Smooth muscle cell (in vitro differentiated cells): ENCODE results near the gene DHCR7. TPM values are rescaled to one million over a fixed set of nuclear protein-coding genes. Genes with fewer than 3 reads are reported as not detected.

Experiments
- DNase-seq: peaks from one replicate; lab custom pipeline; 2025; ENCODE audit not compliant: unreplicated experiment; lab: John Stamatoyannopoulos, UW
- H2AFZ ChIP-seq: fragments of 200-600 bp; sonication (generic); 2 replicates; pipeline ENCODE4 v1.6.0; 2016; ENCODE audit warnings: antibody characterized with exemption, low read depth, mild to moderate bottlenecking
- H3F3A ChIP-seq: fragments of 200-600 bp; sonication (generic); 2 replicates; pipeline ENCODE4 v1.6.0; 2017; ENCODE audit warnings: antibody characterized with exemption, low read depth
- H3K27ac ChIP-seq: fragments of 200-600 bp; sonication (generic); 2 replicates; pipeline ENCODE4 v1.5.1; 2016; ENCODE audit warnings: low read depth, mild to moderate bottlenecking
- H3K27me3 ChIP-seq: fragments of 200-600 bp; sonication (generic); 2 replicates; pipeline ENCODE4 v1.6.1; 2016; ENCODE audit warnings: low read depth, mild to moderate bottlenecking
- H3K36me3 ChIP-seq: fragments of 200-600 bp; sonication (generic); 2 replicates; pipeline ENCODE4 v1.5.1; 2016; ENCODE audit warnings: low read depth
- H3K4me1 ChIP-seq: fragments of 200-600 bp; sonication (generic); 2 replicates; pipeline ENCODE4 v1.5.1; 2016; ENCODE audit warnings: low read depth
- H3K4me2 ChIP-seq: fragments of 200-600 bp; sonication (generic); 2 replicates; pipeline ENCODE4 v1.6.0; 2016; ENCODE audit warnings: mild to moderate bottlenecking
- H3K4me3 ChIP-seq: fragments of 200-600 bp; sonication (generic); 2 replicates; pipeline ENCODE4 v1.5.1; 2016; ENCODE audit warnings: mild to moderate bottlenecking
- H3K79me2 ChIP-seq: fragments of 200-600 bp; sonication (generic); 2 replicates; pipeline ENCODE4 v1.6.0; 2016; ENCODE audit warnings: low read depth, mild to moderate bottlenecking
- H3K9ac ChIP-seq: fragments of 200-600 bp; sonication (generic); 2 replicates; pipeline ENCODE4 v1.6.0; 2016; ENCODE audit warnings: low read depth
- H3K9me3 ChIP-seq: fragments of 200-600 bp; sonication (generic); replicated peaks from 2 replicates; pipeline ENCODE4 v1.5.1; 2016; ENCODE audit warnings: low read depth
- H4K20me1 ChIP-seq: fragments of 200-600 bp; sonication (generic); 2 replicates; pipeline ENCODE4 v1.6.0; 2016; ENCODE audit warnings: low read depth
- CTCF ChIP-seq: fragments of 200-600 bp; sonication (generic); IDR thresholded peaks from 2 replicates; pipeline ENCODE4 v1.5.1; 2017; ENCODE audit warnings: borderline replicate concordance, mild to moderate bottlenecking, antibody characterized with exemption; ENCODE audit not compliant: insufficient read depth, poor library complexity, severe bottlenecking
- WGBS: methylation state at CpG from one replicate; pipeline ENCODE4 v1.1.7; 2016; ENCODE audit warnings: low lambda C conversion rate; 5-methylcytosine and 5-hydroxymethylcytosine counted together
- polyA plus RNA-seq: library from polyadenylated mRNA; unstranded; fragments of >200 nt; fragmentation: Nextera tagmentation; extraction: Ambion mirVana; gene quantifications from 2 replicates; pipeline ENCODE4 v1.2.1, GENCODE V29; 2016
- total RNA-seq: library from RNA; depleted of rRNA; stranded (reverse); fragments of >200 nt; gene quantifications from 2 replicates; pipeline ENCODE4 v1.2.3, GENCODE V29; 2014

Gene DHCR7
- total and polyA plus RNA-seq, 2 experiments from 2014 or later, result 50.1 to 99.1 TPM

GRCh38 chr11:71485466-71485865 lies 37.3 kb upstream of the DHCR7 start:
- no peaks in the 10 kb centered on the region for H3K36me3 ChIP-seq
- H3K27me3 ChIP-seq, result no peaks in the 10 kb centered on the region
- no peak overlapping the region for H3K4me3 ChIP-seq
- no peak overlapping the region for H3K4me2 ChIP-seq
- no peak for TF ChIP-seq CTCF
- WGBS, result 98% methylated on average over 18 of the region's 18 CpGs
- no peaks in the 10 kb centered on the region for H3F3A ChIP-seq
- DNase-seq, result no peak
- H3K79me2 ChIP-seq, result no peaks in the 10 kb centered on the region
- H3K27ac ChIP-seq, result no peak overlapping the region
- no peaks in the 10 kb centered on the region for H4K20me1 ChIP-seq
- no peaks in the 10 kb centered on the region for H3K4me1 ChIP-seq
- no peaks in the 10 kb centered on the region for H3K9me3 ChIP-seq
- no peak overlapping the region for H2AFZ ChIP-seq
- no peak overlapping the region for H3K9ac ChIP-seq

- no peak overlapping the region for H3K4me2 ChIP-seq
- no peaks in the 10 kb centered on the region for H3K36me3 ChIP-seq
- no peak overlapping the region for H3K4me3 ChIP-seq
- no peak for DNase-seq
- no peak overlapping the region for H2AFZ ChIP-seq
- H3F3A ChIP-seq, result no peaks in the 10 kb centered on the region
- no peaks in the 10 kb centered on the region for H3K4me1 ChIP-seq
- H3K27ac ChIP-seq, result no peak overlapping the region
- WGBS, result 94% methylated on average over 6 of the region's 6 CpGs
- no peaks in the 10 kb centered on the region for H3K27me3 ChIP-seq
- H3K79me2 ChIP-seq, result no peaks in the 10 kb centered on the region
- TF ChIP-seq CTCF, result no peak
- no peak overlapping the region for H3K9ac ChIP-seq
- H4K20me1 ChIP-seq, result no peaks in the 10 kb centered on the region
- H3K9me3 ChIP-seq, result no peaks in the 10 kb centered on the region
Measured at GRCh38 chr11:71485063-71485399, 36.8 kb upstream of the DHCR7 start.

- Histone ChIP-seq H3K36me3 (no peaks in the 10 kb centered on the region), H3F3A (no peaks in the 10 kb centered on the region), H4K20me1 (no peaks in the 10 kb centered on the region), H3K4me1 (no peaks in the 10 kb centered on the region), H3K79me2 (no peaks in the 10 kb centered on the region), H3K4me2 (no peak overlapping the region), H2AFZ (no peak overlapping the region), H3K4me3 (no peak overlapping the region), H3K27ac (no peak overlapping the region), H3K9ac (no peak overlapping the region), H3K27me3 (no peaks in the 10 kb centered on the region), H3K9me3 (no peaks in the 10 kb centered on the region)
- no peak for DNase-seq
- 96% methylated on average over 23 of the region's 23 CpGs for WGBS
- TF ChIP-seq CTCF, result no peak
Measured at GRCh38 chr11:71484248-71485062, 36.3 kb upstream of the DHCR7 start.

GRCh38 chr11:71483692-71484091 lies 35.5 kb upstream of the DHCR7 start:
- H3K36me3 ChIP-seq, result no peaks in the 10 kb centered on the region
- no peak overlapping the region for H3K9ac ChIP-seq
- H3K9me3 ChIP-seq, result no peaks in the 10 kb centered on the region
- H3K27me3 ChIP-seq, result no peaks in the 10 kb centered on the region
- WGBS, result 98% methylated on average over 6 of the region's 6 CpGs
- no peak overlapping the region for H2AFZ ChIP-seq
- H3K79me2 ChIP-seq, result no peaks in the 10 kb centered on the region
- H4K20me1 ChIP-seq, result no peaks in the 10 kb centered on the region
- no peak overlapping the region for H3K4me2 ChIP-seq
- no peaks in the 10 kb centered on the region for H3F3A ChIP-seq
- H3K4me3 ChIP-seq, result no peak overlapping the region
- no peak for DNase-seq
- no peak overlapping the region for H3K27ac ChIP-seq
- TF ChIP-seq CTCF, result no peak
- no peaks in the 10 kb centered on the region for H3K4me1 ChIP-seq
